Caco-2 (cell line): ENCODE measurements around the gene MYBPC3. TPM values are rescaled to one million over a fixed set of nuclear protein-coding genes. Genes with fewer than 3 reads are reported as not detected.

Experiments
- BruUV-seq: library from RNA; stranded (reverse); fragments of 400-500 nt; replicated peaks from 2 replicates; lab custom pipeline; 2021; lab: Mats Ljungman, UMichigan
- CTCF ChIA-PET: fragments of 300-600 bp; sonication (Branson Sonifier 250); formaldehyde crosslinking; loops from one replicate; lab custom pipeline; 2022; ENCODE audit warnings: antibody characterized with exemption; lab: Charles Lee
- POLR2A ChIA-PET: fragments of 300-600 bp; sonication (Branson Sonifier 250); formaldehyde crosslinking; loops from one replicate; lab custom pipeline; 2022; ENCODE audit warnings: antibody characterized with exemption; lab: Charles Lee
- DNase-seq, 2 experiments: peaks; one replicate each; pipeline versions ENCODE4 v3.0.0 to v3.0.0-alpha.2; 2020 to 2022
- H3K27me3 ChIP-seq: replicated peaks from 2 replicates; pipeline ENCODE4 v1.6.0; 2011; ENCODE audit warnings: low read length; ENCODE audit not compliant: control insufficient read depth, insufficient read depth
- H3K36me3 ChIP-seq: 2 replicates; pipeline ENCODE4 v1.5.1; 2011; ENCODE audit warnings: low read length; ENCODE audit not compliant: control insufficient read depth, insufficient read depth
- H3K4me1 ChIP-seq: fragments of 250-450 bp; sonication (Bioruptor Pico); 2 replicates; pipeline ENCODE4 v1.5.1; 2020; ENCODE audit warnings: mild to moderate bottlenecking
- H3K4me3 ChIP-seq: 2 replicates; pipeline ENCODE4 v1.5.1; 2011; ENCODE audit warnings: low read depth, mild to moderate bottlenecking, control low read depth, low read length
- H3K9me3 ChIP-seq: fragments of 250-450 bp; sonication (Bioruptor Pico); 2 replicates; pipeline ENCODE4 v1.5.1; 2020; ENCODE audit warnings: mild to moderate bottlenecking, moderate library complexity
- H3K27ac Mint-ChIP-seq: one replicate; pipeline ENCODE4 v1.8.0; 2022; ENCODE audit warnings: mixed read lengths; ENCODE audit not compliant: unreplicated experiment
- H3K27me3 Mint-ChIP-seq: one replicate; pipeline ENCODE4 v1.8.0; 2022; ENCODE audit warnings: mixed read lengths; ENCODE audit not compliant: insufficient read depth, unreplicated experiment
- H3K36me3 Mint-ChIP-seq: one replicate; pipeline ENCODE4 v1.8.0; 2022; ENCODE audit warnings: mild to moderate bottlenecking, mixed read lengths; ENCODE audit not compliant: insufficient read depth, unreplicated experiment
- H3K4me1 Mint-ChIP-seq: one replicate; pipeline ENCODE4 v1.8.0; 2022; ENCODE audit warnings: low read depth, mixed read lengths; ENCODE audit not compliant: unreplicated experiment
- H3K4me3 Mint-ChIP-seq: one replicate; pipeline ENCODE4 v1.8.0; 2022; ENCODE audit warnings: mild to moderate bottlenecking, moderate library complexity, mixed read lengths; ENCODE audit not compliant: unreplicated experiment
- H3K9me3 Mint-ChIP-seq: one replicate; pipeline ENCODE4 v1.8.0; 2022; ENCODE audit warnings: mixed read lengths; ENCODE audit not compliant: unreplicated experiment
- CTCF ChIP-seq, 2 experiments: fragments of 200-600 bp in 1 of 2; IDR thresholded peaks; 1 replicate in 1 of 2; 2 replicates in 1 of 2; pipeline versions ENCODE4 v1.5.1 to v1.8.0; 2011 to 2022; ENCODE audit warnings: antibody characterized with exemption in 1 of 2, control low read depth in 1 of 2, inconsistent platforms in 1 of 2, low read depth in 1 of 2, low read length in 1 of 2, mild to moderate bottlenecking in 1 of 2, moderate library complexity in 1 of 2; ENCODE audit not compliant: insufficient read depth in 1 of 2, severe bottlenecking in 1 of 2, unreplicated experiment in 1 of 2
- intact Hi-C: fragments of 100-400 bp; cut with micrococcal nuclease; formaldehyde crosslinking; loops from one replicate; pipeline ENCODE4 v1.10.0; 2022; ENCODE audit not compliant: unreplicated experiment
- total RNA-seq: library from RNA; stranded (reverse); gene quantifications from 2 replicates; pipeline ENCODE4 v1.2.3, GENCODE V29; 2022

The MYBPC3 gene
- total RNA-seq, 1 experiment from 2014 or later: not detected

DNA sequence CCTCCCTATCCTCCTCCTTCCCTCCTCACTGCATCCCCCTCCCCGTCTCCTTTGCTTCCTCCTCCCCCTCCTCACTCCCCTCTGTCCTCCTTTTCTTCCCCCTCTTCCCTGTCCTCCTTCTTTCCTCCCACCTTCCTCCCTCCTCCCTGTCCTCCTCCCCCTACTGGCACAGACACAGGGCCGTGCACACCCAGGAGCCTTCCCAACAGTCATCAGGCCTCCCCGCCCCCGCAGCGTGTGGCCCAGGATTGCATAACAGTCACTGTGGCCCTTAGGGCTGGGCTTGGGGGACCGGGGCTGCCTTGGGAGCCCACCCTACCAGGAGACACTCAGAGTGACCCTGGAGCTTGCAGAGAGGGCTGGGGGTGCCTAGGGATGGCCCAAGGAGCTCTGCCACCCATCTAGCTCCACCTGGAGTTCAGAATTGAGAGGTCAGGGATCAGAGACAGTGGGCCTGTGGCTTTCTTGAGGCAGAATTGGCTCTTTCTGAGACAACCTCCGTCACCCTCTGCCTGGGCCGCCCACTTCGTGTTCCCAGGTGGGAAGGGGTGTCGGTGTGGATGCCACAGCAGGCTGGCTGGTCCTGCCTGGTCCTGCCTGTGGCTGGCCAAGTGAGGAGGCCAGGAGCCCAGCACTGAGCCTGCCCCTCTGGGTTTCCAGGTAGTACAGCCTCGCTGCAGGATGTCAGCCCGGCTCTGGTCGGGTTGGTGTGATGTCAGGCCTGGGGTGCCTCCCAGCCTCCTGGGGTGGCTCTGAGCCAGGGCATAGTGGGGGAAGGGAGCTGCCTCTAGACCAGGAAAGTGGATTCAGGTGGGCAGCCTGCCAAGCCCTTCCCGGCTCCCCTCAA is 24.2 kb upstream of the MYBPC3 start:
- TF ChIP-seq CTCF (IDR thresholded peaks at IDR 0.05; ENCODE audit: insufficient read depth in 1 of 2, low read depth in 1 of 2, low read length in 1 of 2, severe bottlenecking in 1 of 2, unreplicated experiment in 1 of 2): no peak
- no peaks in the 10 kb centered on the region for H3K9me3 Mint-ChIP-seq
- no TSS peak for BruUV-seq
- CTCF ChIA-PET: interaction anchor here (0.6 kb wide), 1 partner anchor 78 kb away, joined by 3 read pairs; no protein-coding TSS in a partner anchor
- Histone ChIP-seq H3K9me3 (no peaks in the 10 kb centered on the region), H3K27me3 (no peaks in the 10 kb centered on the region), H3K4me3 (no peak overlapping the region), H3K4me1 (peaks cover 4% of the 10 kb centered on the region; the same call in 1 of the 2 replicates), H3K36me3 (no peaks in the 10 kb centered on the region)
- no peak overlapping the region for H3K27ac Mint-ChIP-seq
- H3K36me3 Mint-ChIP-seq: no peaks in the 10 kb centered on the region
- H3K27me3 Mint-ChIP-seq: no peaks in the 10 kb centered on the region
- peaks cover 7% of the 10 kb centered on the region for H3K4me1 Mint-ChIP-seq
- POLR2A ChIA-PET: no interaction called here
- intact Hi-C loops: loop anchor here (10.0 kb wide), 1 partner anchor 478 kb away; no protein-coding TSS in a partner anchor
- H3K4me3 Mint-ChIP-seq: no peak overlapping the region
- no peak for DNase-seq

DNA sequence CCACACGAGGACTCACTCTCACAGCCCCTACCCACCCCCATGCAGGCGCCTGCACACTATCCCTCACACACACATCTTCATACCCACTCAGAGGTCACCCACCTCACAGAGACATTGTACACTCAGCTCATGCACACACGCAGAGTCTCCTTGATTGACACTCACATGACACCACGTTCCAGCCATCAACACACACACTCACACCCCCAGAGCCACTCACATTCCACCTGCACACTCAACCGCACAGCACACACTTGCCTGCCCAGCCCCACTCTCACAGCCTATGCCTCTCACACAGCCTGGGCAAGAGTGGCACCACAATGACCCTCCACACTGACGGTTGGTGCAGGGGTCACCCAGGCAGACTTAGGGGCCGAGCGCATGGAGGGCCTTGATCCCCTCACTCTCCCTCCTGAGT is 23.6 kb upstream of the MYBPC3 start:
- Histone ChIP-seq H3K36me3 (no peaks in the 10 kb centered on the region), H3K4me3 (no peak overlapping the region), H3K27me3 (no peaks in the 10 kb centered on the region), H3K9me3 (no peaks in the 10 kb centered on the region), H3K4me1 (peaks cover 4% of the 10 kb centered on the region; the same call in 1 of the 2 replicates)
- H3K9me3 Mint-ChIP-seq: no peaks in the 10 kb centered on the region
- BruUV-seq: no TSS peak
- no peaks in the 10 kb centered on the region for H3K27me3 Mint-ChIP-seq
- no peaks in the 10 kb centered on the region for H3K36me3 Mint-ChIP-seq
- POLR2A ChIA-PET: no interaction called here
- CTCF ChIA-PET: interaction anchor here (0.6 kb wide), 1 partner anchor 79 kb away, joined by 3 read pairs; no protein-coding TSS in a partner anchor
- peaks cover 7% of the 10 kb centered on the region for H3K4me1 Mint-ChIP-seq
- no peak overlapping the region for H3K4me3 Mint-ChIP-seq
- no peak for TF ChIP-seq CTCF (IDR thresholded peaks at IDR 0.05; ENCODE audit: insufficient read depth in 1 of 2, low read depth in 1 of 2, low read length in 1 of 2, severe bottlenecking in 1 of 2, unreplicated experiment in 1 of 2)
- H3K27ac Mint-ChIP-seq: no peak overlapping the region
- DNase-seq: no peak
- intact Hi-C loops: loop anchor here (10.0 kb wide), 1 partner anchor 479 kb away; no protein-coding TSS in a partner anchor

- no peak overlapping the region for H3K27ac Mint-ChIP-seq
- Histone ChIP-seq H3K4me1 (peaks cover 4% of the 10 kb centered on the region; the same call in 1 of the 2 replicates), H3K4me3 (no peak overlapping the region), H3K36me3 (no peaks in the 10 kb centered on the region), H3K27me3 (no peaks in the 10 kb centered on the region), H3K9me3 (no peaks in the 10 kb centered on the region)
- H3K4me3 Mint-ChIP-seq: no peak overlapping the region
- TF ChIP-seq CTCF (IDR thresholded peaks at IDR 0.05; ENCODE audit: insufficient read depth in 1 of 2, low read depth in 1 of 2, low read length in 1 of 2, severe bottlenecking in 1 of 2, unreplicated experiment in 1 of 2): no peak
- H3K4me1 Mint-ChIP-seq: peaks cover 7% of the 10 kb centered on the region
- no peaks in the 10 kb centered on the region for H3K36me3 Mint-ChIP-seq
- BruUV-seq: no TSS peak
- POLR2A ChIA-PET: no interaction called here
- H3K27me3 Mint-ChIP-seq: no peaks in the 10 kb centered on the region
- no peak for DNase-seq
- intact Hi-C loops: loop anchor here (10.0 kb wide), 1 partner anchor 479 kb away; no protein-coding TSS in a partner anchor
- CTCF ChIA-PET: no interaction called here
- H3K9me3 Mint-ChIP-seq: no peaks in the 10 kb centered on the region
Observed at GRCh38 chr11:47375546-47376085, 23.1 kb upstream of the MYBPC3 start.
